DND-41 (cell line): Measurements from ENCODE around the gene VCP.

Experiments
- ATAC-seq: fragments of 200-7000 bp; cut with Tn5 transposase; 3 replicates; pipeline ENCODE4 v1.9.1; 2021; ENCODE audit warnings: low read depth; ENCODE audit not compliant: insufficient read depth
- DNase-seq: peaks from one replicate; pipeline ENCODE4 v3.0.0-alpha.2; 2020
- H2AFZ ChIP-seq: 2 replicates; pipeline ENCODE4 v1.6.0; 2012; ENCODE audit warnings: low read depth, low read length
- H3K27ac ChIP-seq: 2 replicates; pipeline ENCODE4 v1.5.1; 2012; ENCODE audit warnings: low read length, inconsistent platforms
- H3K27me3 ChIP-seq: fragments of 200-600 bp; sonication (generic); 2 replicates; pipeline ENCODE4 v1.6.0; 2012; ENCODE audit warnings: low read length, mild to moderate bottlenecking, inconsistent platforms; ENCODE audit not compliant: insufficient read depth, poor library complexity
- H3K36me3 ChIP-seq: 2 replicates; pipeline ENCODE4 v1.5.1; 2012; ENCODE audit warnings: low read length, inconsistent platforms; ENCODE audit not compliant: insufficient read depth
- H3K4me1 ChIP-seq: 2 replicates; pipeline ENCODE4 v1.5.1; 2012; ENCODE audit warnings: mild to moderate bottlenecking, low read length; ENCODE audit not compliant: insufficient read depth
- H3K4me2 ChIP-seq: 2 replicates; pipeline ENCODE4 v1.6.0; 2012; ENCODE audit warnings: mild to moderate bottlenecking, moderate library complexity, low read length, inconsistent platforms; ENCODE audit not compliant: insufficient read depth
- H3K4me3 ChIP-seq, 2 experiments: fragments of 200-600 bp in 1 of 2; shearing (Covaris generic) in 1 of 2; 2 replicates each; pipeline ENCODE4 v1.5.1; 2012 to 2016; ENCODE audit warnings: inconsistent platforms in 2 of 2, low read length in 2 of 2, mild to moderate bottlenecking in 2 of 2, low read depth in 1 of 2, moderate library complexity in 1 of 2
- H3K79me2 ChIP-seq: 2 replicates; pipeline ENCODE4 v1.6.0; 2012; ENCODE audit warnings: low read length, inconsistent platforms; ENCODE audit not compliant: insufficient read depth
- H3K9ac ChIP-seq: 2 replicates; pipeline ENCODE4 v1.6.0; 2012; ENCODE audit warnings: low read depth, mild to moderate bottlenecking, inconsistent platforms, low read length, moderate library complexity
- H3K9me3 ChIP-seq: 2 replicates; pipeline ENCODE4 v1.5.1; 2012; ENCODE audit warnings: low read length, moderate library complexity, mild to moderate bottlenecking, inconsistent platforms; ENCODE audit not compliant: insufficient read depth, severe bottlenecking
- H4K20me1 ChIP-seq: 2 replicates; pipeline ENCODE4 v1.6.0; 2012; ENCODE audit warnings: low read length; ENCODE audit not compliant: insufficient read depth
- CTCF ChIP-seq: IDR thresholded peaks from 2 replicates; pipeline ENCODE4 v1.5.1; 2012; ENCODE audit warnings: borderline replicate concordance, low read length, moderate library complexity, mild to moderate bottlenecking; ENCODE audit not compliant: poor library complexity, severe bottlenecking; ENCODE audit errors: extremely low read depth
- EZH2 ChIP-seq: IDR thresholded peaks from 3 replicates; pipeline ENCODE4 v1.6.1; 2012; ENCODE audit warnings: borderline replicate concordance, low read depth, mild to moderate bottlenecking, moderate library complexity, low read length, inconsistent platforms; ENCODE audit not compliant: severe bottlenecking

The VCP gene

DNA sequence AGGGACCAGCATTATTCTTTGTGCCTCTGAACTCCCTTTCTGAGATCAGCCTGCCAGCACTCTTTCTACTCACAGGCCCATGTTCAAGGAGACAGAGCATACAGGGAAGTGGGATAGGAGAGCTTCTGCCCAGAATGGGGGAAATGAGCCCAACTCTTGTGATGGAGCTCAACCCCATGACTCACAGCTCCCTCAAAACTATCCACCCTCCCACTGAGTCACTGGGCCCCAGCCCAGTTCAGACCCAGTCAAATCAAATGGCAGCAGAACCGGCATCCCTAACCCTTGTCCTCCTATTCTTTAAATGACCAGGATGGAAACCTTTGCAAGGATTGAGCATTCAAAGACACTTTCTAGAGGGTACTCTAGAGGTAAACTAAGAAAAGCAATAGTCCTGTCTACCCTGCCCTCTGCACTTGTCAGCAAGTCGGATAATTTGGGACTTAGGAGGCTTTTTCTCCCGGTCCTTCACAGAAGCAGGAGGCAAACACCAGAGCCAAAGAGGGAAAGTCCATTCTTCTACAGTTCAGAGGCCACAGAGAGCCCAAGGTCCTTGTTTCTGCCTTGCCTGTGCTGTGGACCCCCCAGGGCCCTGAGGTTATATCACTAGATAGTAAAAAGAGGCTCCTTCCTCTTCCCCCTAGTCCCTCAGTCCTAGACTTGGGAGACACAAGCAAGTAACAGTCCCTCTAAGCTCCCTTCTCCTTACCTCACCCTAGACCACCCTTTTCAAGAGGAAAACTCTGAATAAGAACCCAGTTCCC is 40.0 kb upstream of the VCP start:
- TF ChIP-seq CTCF (no peak), EZH2 (no peak)
- H2AFZ ChIP-seq: no peak overlapping the region
- DNase-seq: no peak
- no peaks in the 10 kb centered on the region for H3K9me3 ChIP-seq
- H3K4me1 ChIP-seq: peaks cover 56% of the 10 kb centered on the region
- 0 out of 2 replicates have a peak overlapping the region, but pooled peaks have one; percentile 79 for H3K4me2 ChIP-seq
- no peak for ATAC-seq
- H3K27me3 ChIP-seq: no peaks in the 10 kb centered on the region
- H4K20me1 ChIP-seq: no peaks in the 10 kb centered on the region
- no peaks in the 10 kb centered on the region; the same call in 1 of the 2 replicates for H3K36me3 ChIP-seq
- no peak overlapping the region for H3K9ac ChIP-seq
- H3K4me3 ChIP-seq: no peak overlapping the region
- peak overlapping the region; percentile 24 for H3K27ac ChIP-seq
- H3K79me2 ChIP-seq: no peaks in the 10 kb centered on the region

DNA sequence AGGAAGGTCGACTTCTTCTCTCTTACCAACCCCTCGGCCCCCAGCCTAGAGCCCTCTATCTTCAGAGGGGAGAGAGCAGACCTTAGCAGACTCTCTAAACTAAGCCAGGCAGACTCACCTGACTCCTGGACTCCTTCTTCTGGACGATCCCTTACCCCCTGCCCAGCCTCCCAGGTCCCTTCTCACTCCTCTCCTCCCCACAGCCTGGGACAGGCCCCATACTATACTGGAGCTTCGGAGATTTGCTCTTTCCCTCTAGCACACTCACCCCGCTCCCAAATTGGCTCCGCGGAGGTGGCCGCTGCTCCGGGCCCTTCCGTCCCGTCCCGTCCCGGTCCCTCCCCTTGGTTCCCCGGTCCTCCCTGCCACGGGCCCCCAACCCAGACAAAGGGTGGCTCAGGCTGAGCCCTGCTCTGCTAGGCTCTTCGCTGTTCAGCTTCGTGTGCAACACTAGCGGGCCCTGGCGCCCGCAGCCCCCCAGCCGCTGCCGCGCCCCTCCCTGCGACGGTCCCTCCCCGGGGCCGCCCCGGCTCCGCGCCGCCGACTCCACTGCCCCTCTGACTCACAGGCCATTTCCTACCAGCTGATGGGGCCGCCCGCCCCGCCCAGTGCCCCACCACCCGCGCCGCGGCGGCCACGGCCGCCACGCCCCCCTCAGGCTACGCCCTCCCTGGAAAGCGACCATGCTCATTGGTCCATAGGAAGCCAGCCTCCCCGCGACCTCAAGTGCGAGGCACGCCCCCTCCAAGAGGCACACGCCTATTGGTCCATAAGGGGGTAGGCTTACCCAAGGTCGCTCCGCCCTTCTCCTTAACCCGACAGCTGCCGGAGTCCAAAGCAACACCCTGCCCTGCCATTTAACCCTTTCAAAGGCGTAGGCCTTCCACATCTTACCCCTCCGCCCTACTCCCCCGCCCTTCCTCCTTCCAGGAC is 38.8 kb upstream of the VCP start:
- no peaks in the 10 kb centered on the region for H3K27me3 ChIP-seq
- H2AFZ ChIP-seq: peak overlapping the region; percentile 62
- H3K4me1 ChIP-seq: peaks cover 45% of the 10 kb centered on the region
- peak overlapping the region; percentile 16 to 57; a peak in 3 of 4 replicates for H3K4me3 ChIP-seq
- H3K9ac ChIP-seq: peak overlapping the region; percentile 55
- peak; percentile 95 for DNase-seq
- ATAC-seq: peak; percentile 75
- peak overlapping the region; percentile 26; the same call in 1 of the 2 replicates for H3K27ac ChIP-seq
- H4K20me1 ChIP-seq: no peaks in the 10 kb centered on the region
- H3K79me2 ChIP-seq: no peaks in the 10 kb centered on the region
- H3K9me3 ChIP-seq: no peaks in the 10 kb centered on the region
- TF ChIP-seq EZH2: no peak
- TF ChIP-seq CTCF: no peak
- no peaks in the 10 kb centered on the region; the same call in 1 of the 2 replicates for H3K36me3 ChIP-seq
- peak overlapping the region; percentile 79 for H3K4me2 ChIP-seq

GRCh38 chr9:35110327-35110761 is 37.9 kb upstream of the VCP start:
- H3K9me3 ChIP-seq: no peaks in the 10 kb centered on the region
- DNase-seq (no peak), ATAC-seq (no peak)
- no peaks in the 10 kb centered on the region for H4K20me1 ChIP-seq
- H3K4me1 ChIP-seq: peaks cover 38% of the 10 kb centered on the region
- no peaks in the 10 kb centered on the region; the same call in 1 of the 2 replicates for H3K36me3 ChIP-seq
- no peaks in the 10 kb centered on the region for H3K27me3 ChIP-seq
- no peak overlapping the region for H2AFZ ChIP-seq
- no peaks in the 10 kb centered on the region for H3K79me2 ChIP-seq
- H3K9ac ChIP-seq: peak overlapping the region; percentile 55; the same call in 1 of the 2 replicates
- no peak overlapping the region for H3K27ac ChIP-seq
- H3K4me3 ChIP-seq: peak overlapping the region in 1 of 2 experiments; percentile 57; a peak in 2 of 4 replicates
- peak overlapping the region; percentile 79 for H3K4me2 ChIP-seq
- TF ChIP-seq EZH2 (no peak), CTCF (no peak)
